NCI-H82 (cell line): ENCODE results near the gene CAND2.
A peak's percentile ranks its signal among the peaks of the same experiment; 100 is the strongest.

Source experiments
- DNase-seq: peaks from one replicate; lab custom pipeline; 2025; lab: John Stamatoyannopoulos, UW

Gene CAND2

DNA sequence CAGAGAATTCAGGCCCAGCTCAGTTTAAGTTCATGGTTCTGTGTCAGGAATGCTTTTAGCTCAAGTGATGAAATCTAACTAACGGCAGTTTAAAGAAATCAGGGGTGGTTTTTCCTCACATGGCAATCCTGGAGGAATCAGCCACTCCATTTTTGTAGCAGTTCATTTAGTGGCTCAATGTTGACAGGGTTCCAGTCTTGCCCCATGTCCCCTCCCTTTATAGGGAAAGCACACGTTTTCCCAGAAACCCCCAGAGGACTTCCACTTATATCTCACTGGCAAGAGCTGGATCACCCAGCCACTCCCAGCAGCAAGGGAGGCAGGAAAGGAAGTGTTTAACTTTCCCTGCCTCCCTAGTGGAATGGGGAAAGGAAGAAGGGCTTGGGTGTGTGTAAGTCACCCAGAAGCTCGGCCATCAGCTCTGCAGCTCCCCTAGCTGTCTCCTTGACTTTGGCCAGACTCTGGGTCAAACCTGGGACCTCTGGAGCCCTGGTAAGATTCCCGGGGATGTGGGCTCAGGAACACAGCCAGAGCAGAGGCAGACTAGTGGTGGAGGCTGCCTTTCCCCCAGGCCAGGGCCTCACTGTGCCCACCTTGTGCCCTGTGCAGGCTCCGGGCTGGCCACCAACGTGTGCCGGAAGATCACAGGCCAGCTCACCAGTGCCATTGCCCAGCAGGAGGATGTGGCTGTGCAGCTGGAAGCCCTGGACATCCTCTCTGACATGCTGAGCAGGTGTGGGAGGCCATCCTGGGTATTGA lies 11.3 kb downstream of the CAND2 start:
- no peak for DNase-seq

DNA sequence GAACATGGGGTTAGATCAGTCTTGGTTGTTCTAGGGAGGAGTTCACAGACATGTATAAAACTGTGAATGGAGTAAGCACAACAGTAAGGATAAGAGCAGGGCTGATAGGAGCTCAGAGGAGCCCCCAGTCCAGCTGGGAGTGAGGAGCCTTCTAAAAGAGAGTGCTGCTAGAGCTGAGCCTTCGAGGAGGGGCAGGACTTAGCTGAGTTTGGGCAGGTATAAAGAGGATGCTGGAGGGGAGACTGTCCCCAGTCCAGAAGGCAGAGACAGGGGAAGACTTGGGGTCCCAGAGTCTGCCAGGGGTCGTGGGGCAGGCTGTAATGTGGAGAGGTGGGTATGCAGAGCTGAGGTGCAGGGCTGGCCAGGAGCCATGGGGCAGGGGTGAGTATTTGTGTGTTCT lies 12.1 kb downstream of the CAND2 start:
- no peak for DNase-seq

GRCh38 chr3:12809001-12809400 lies 12.5 kb downstream of the CAND2 start:
- no peak for DNase-seq

DNA sequence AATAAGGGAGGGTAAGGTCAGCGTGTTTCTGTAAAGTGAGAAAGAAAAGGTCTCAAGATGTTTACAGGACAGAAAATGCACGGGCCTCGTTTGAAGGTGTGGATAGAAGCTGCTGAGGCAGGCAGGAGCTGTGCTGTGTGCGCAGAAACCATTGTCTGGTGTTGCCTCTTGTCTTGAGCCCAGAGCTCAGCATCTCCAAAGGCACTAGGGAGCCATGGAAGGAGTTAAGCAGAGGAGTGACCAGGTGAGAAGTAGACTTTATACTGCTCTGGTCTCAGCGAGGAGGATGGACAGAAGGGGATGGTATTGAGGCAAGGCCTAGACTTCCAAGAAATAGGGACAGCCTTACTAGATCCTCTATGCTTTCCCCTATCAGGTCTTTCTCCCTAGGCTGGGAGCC lies 13.0 kb downstream of the CAND2 start:
- no peak for DNase-seq

DNA sequence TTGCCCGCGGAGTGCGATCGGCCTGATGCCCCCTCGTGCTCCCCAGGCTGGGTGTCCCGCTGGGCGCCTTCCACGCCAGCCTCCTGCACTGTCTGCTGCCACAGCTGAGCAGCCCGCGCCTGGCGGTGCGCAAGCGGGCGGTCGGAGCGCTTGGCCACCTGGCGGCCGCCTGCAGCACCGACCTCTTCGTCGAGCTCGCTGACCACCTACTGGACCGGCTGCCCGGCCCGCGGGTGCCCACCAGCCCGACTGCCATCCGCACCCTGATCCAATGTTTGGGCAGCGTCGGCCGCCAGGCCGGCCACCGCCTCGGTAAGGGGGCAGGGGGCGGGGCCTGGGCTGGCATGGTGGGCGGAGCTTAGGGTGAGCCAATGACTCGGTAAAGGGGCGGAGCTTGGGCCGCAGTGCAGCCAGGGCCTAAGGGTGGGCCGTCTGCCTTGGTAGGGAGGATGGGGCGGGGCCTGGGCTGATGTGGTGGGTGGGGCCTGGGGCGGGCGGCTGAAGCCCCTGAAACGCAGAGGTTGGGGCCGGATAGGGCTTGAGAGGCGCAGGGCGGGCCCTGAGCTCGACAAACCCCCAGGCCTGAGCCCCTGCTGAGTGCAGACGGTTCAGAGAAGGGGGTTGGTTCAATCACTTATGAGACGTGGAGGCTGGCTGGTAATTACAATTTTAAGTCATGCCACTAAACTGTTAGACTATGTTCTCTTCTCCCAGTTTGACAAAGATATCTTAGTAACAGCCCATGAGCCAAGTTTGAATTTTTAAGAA lies 13.7 kb downstream of the CAND2 start:
- DNase-seq, result peak; percentile 29

- DNase-seq, result no peak
These were observed 14.5 kb downstream of the CAND2 start for GRCh38 chr3:12810961-12811360.

DNA sequence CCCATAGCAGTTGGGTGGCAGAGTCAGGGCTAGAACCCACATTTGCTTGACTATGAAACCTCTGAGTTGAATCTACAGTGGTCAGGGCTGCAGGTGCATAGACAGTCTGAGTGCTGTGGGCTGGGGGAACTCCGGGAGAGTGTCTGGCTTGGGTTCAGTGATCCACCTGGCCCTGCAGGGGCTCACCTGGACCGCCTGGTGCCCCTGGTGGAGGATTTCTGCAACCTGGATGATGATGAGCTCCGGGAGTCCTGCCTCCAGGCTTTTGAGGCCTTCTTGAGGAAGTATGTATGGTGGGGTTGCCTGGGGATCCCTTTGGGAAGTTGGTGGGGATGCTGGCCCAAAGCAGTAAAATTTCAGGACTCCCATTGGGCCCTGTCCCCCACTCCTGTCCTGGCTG lies 16.3 kb downstream of the CAND2 start:
- DNase-seq, result no peak

- no peak for DNase-seq
These were observed 17.5 kb downstream of the CAND2 start for GRCh38 chr3:12813967-12814366.

DNA sequence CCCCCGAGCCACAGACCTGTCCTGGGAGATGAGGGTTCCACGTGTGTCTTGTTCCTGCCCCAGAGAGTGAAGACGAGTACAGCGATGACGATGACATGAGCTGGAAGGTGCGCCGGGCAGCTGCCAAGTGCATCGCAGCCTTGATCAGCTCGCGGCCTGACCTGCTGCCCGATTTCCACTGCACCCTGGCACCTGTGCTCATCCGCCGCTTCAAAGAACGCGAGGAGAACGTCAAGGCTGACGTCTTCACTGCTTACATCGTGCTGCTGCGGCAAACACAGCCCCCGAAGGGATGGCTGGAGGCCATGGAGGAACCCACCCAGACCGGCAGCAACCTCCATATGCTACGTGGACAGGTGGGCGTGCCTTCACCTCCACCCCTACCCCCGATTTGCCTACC lies 18.6 kb downstream of the CAND2 start:
- DNase-seq, result no peak

DNA sequence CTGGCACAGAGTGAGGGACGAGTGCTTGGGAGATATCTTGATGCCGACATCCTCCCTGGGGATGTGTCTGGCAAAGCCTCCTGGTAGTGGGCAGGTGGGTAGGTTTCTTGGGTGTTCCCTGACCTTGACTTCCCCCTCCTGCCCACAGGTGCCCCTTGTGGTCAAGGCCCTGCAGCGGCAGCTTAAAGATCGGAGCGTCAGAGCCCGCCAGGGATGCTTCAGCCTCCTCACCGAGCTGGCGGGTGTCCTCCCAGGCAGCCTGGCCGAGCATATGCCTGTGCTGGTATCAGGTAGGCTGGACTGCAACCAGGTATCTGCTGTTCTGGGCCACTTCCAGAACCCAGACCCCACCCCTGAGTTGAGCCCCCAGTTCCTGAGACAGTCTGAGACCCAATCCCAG lies 19.2 kb downstream of the CAND2 start:
- DNase-seq, result no peak

GRCh38 chr3:12816521-12817342 lies 20.3 kb downstream of the CAND2 start:
- no peak for DNase-seq

GRCh38 chr3:12817343-12817710 lies 20.8 kb downstream of the CAND2 start:
- DNase-seq, result no peak

- no peak for DNase-seq
These were observed 21.8 kb downstream of the CAND2 start for GRCh38 chr3:12818273-12818672.

DNA sequence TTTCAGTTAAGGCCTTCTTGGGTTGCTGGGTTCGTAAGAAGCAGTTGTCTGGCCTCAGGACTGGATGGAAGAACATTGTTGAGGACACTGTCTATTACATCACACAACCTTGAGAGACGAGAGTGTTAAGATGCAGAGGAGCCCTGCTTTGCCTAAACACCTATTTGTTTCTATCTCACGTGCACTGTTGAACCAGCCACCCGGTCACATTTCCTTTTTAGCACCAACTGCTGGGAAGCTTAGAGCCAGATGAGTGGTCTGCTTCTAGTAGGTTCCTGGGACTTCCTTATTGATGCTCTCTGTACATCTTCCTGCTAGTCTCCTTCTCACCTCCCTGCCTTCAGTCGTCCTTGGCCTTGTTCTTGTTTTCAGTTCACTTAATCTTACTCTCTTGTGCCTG lies 22.3 kb downstream of the CAND2 start:
- DNase-seq, result no peak

DNA sequence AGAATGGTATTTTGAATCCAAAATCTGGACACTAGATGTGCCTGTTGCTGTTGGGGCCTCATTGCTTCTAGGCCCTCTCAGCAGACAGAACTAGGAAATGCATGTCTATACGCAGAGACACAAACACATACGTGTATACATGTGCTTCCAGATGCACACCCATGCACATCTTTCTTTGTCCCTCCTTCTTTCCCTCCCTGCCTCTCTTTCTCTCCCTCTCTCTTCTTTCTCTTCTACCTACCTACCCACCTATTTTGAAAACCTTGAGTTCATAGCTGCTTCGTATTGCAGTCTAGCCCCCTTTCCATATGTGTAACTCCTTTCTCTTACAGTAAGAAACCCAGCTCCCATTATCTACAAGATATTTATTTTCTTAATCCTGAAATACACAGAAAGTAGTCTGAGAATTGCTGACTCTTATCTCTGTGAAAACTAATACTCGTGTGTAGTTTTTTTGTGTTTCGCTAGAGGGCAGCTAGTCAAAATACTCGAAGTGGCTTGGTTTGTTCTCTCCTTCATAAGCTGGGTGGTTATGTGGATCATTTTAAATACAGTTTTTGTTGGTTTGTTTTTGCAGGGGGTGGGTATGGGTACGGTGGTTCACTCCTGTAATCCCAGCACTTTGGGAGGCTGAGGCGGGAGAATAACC lies 26.4 kb downstream of the CAND2 start:
- DNase-seq, result no peak

DNA sequence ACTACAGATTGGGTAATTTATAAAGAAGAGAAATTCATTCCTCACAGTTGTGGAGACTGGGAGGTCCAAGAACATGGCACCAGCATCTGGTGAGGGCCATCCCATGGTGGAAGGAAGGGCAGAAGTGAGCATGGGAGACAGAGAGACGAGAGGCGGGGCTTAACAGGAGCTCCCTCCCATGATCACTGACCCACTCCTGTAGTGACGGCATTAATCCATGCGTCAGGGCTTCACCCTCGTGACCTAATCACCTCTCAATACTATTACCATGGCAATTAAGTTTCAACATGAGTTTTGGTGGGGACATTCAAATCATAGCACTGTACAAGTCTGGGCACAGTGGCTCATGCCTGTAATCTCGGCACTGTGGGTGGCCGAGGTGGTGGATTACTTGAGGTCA lies 27.8 kb downstream of the CAND2 start:
- DNase-seq, result no peak

GRCh38 chr3:12825156-12825555 lies 28.7 kb downstream of the CAND2 start:
- no peak for DNase-seq

- no peak for DNase-seq
These were observed 32.3 kb downstream of the CAND2 start for GRCh38 chr3:12828751-12829150.

- no peak for DNase-seq
These were observed 32.9 kb downstream of the CAND2 start for GRCh38 chr3:12829404-12829803.

GRCh38 chr3:12829886-12830784 lies 33.7 kb downstream of the CAND2 start:
- no peak for DNase-seq

DNA sequence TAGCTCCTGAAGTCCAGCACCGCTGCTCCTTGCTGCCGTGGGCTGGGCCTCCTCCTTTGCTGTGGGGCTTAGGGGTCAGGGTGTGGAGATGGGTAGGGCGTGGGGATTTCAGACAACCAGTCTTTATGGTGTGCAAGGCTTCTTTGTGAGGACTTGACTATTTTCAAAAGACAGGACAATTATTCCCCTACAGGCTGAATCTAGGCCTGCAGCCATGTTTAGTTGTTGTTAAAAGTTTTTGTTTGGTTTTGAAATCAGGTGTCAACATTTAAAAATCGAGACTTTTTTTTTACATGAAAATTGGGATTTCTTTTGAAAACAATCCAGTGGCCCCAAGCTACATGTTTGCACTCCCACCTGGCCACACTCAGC lies 34.3 kb downstream of the CAND2 start:
- no peak for DNase-seq
